Measurements from ENCODE around the gene ACTR2.
A peak's percentile ranks its signal among the peaks of the same experiment; 100 is the strongest.
"Not testable (repeated sequence)": the region's sequence is repeated elsewhere in the genome, so short reads cannot be mapped to it uniquely, and the experiment has no call there.

Gene ACTR2

GRCh38 chr2:65313126-65313953 is 85.7 kb downstream of the ACTR2 start:
- TF ChIP-seq, protein P1, sequence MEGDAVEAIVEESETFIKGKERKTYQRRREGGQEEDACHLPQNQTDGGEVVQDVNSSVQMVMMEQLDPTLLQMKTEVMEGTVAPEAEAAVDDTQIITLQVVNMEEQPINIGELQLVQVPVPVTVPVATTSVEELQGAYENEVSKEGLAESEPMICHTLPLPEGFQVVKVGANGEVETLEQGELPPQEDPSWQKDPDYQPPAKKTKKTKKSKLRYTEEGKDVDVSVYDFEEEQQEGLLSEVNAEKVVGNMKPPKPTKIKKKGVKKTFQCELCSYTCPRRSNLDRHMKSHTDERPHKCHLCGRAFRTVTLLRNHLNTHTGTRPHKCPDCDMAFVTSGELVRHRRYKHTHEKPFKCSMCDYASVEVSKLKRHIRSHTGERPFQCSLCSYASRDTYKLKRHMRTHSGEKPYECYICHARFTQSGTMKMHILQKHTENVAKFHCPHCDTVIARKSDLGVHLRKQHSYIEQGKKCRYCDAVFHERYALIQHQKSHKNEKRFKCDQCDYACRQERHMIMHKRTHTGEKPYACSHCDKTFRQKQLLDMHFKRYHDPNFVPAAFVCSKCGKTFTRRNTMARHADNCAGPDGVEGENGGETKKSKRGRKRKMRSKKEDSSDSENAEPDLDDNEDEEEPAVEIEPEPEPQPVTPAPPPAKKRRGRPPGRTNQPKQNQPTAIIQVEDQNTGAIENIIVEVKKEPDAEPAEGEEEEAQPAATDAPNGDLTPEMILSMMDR (IDR thresholded peaks at IDR 0.05; ENCODE audit: low read depth, low read length, missing control alignments) = no peak
- in situ Hi-C loops (cut with HindIII; ENCODE audit: low sequenced_read_pairs) = no loop called here

GRCh38 chr2:65313954-65314256 is 86.3 kb downstream of the ACTR2 start:
- DNase-seq (ENCODE audit: low read depth) = no peak
- H3K4me3 ChIP-seq (ENCODE audit: low read depth, low read length) = no peak overlapping the region
- TF ChIP-seq, protein P1 (IDR thresholded peaks at IDR 0.05; ENCODE audit: low read depth, low read length, missing control alignments) = no peak
- in situ Hi-C loops (cut with HindIII; ENCODE audit: low sequenced_read_pairs) = no loop called here

More at GRCh38 chr2:65313126-65313953, 85.7 kb downstream of the ACTR2 start:
- DNase-seq (ENCODE audit: low read depth) = no peak
- no peak overlapping the region for H3K4me3 ChIP-seq (ENCODE audit: low read depth, low read length)

DNA sequence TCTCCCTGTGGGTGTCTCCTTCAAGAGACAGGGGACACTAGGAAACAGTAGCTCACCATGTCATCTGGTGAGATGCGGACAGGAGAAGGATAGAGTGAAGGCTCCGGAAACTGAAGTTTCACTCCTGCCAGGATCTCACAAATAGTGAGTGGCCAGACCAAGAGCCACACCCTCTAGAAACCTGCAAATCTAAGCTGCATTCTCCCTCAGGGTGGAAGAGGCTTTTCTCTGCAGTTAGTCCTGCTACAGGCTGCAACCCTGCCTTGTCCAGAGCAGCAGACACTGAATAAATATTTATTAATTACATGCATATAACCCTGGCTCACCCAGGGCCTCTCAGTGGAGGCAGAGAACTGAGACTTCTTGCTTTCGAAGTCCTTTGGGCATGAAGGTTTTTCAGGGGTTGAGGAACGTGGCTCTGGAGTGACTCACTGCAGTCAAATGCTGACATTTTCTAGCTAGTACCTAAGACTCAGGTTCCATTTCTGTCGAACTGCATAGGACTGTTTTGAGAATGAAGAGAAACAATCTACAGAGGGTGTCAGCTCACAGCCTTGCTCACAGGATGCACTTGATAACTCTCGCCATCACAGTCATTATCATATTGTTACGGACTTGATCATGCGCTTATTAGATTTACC is 87.3 kb downstream of the ACTR2 start:
- DNase-seq (ENCODE audit: low read depth) = no peak
- H3K4me3 ChIP-seq (ENCODE audit: low read depth, low read length) = no peak overlapping the region
- in situ Hi-C loops (cut with HindIII; ENCODE audit: low sequenced_read_pairs) = no loop called here
- TF ChIP-seq, protein P1 (IDR thresholded peaks at IDR 0.05; ENCODE audit: low read depth, low read length, missing control alignments) = no peak

GRCh38 chr2:65316072-65316471 is 88.4 kb downstream of the ACTR2 start:
- H3K4me3 ChIP-seq (ENCODE audit: low read depth, low read length) = no peak overlapping the region
- peak; percentile 80 for DNase-seq (ENCODE audit: low read depth)
- in situ Hi-C loops (cut with HindIII; ENCODE audit: low sequenced_read_pairs) = no loop called here
- TF ChIP-seq, protein P1 (IDR thresholded peaks at IDR 0.05; ENCODE audit: low read depth, low read length, missing control alignments) = no peak

- DNase-seq (ENCODE audit: low read depth); H3K4me3 ChIP-seq (ENCODE audit: low read depth, low read length); in situ Hi-C loops (cut with HindIII; ENCODE audit: low sequenced_read_pairs): not testable (repeated sequence)
These were observed 89.7 kb downstream of the ACTR2 start for GRCh38 chr2:65317351-65317750.

- DNase-seq (ENCODE audit: low read depth) = peak; percentile 2
- in situ Hi-C loops (cut with HindIII; ENCODE audit: low sequenced_read_pairs) = no loop called here
- TF ChIP-seq, protein P1 (IDR thresholded peaks at IDR 0.05; ENCODE audit: low read depth, low read length, missing control alignments) = no peak
- H3K4me3 ChIP-seq (ENCODE audit: low read depth, low read length) = no peak overlapping the region
These were observed 90.2 kb downstream of the ACTR2 start for GRCh38 chr2:65317841-65318240.

DNA sequence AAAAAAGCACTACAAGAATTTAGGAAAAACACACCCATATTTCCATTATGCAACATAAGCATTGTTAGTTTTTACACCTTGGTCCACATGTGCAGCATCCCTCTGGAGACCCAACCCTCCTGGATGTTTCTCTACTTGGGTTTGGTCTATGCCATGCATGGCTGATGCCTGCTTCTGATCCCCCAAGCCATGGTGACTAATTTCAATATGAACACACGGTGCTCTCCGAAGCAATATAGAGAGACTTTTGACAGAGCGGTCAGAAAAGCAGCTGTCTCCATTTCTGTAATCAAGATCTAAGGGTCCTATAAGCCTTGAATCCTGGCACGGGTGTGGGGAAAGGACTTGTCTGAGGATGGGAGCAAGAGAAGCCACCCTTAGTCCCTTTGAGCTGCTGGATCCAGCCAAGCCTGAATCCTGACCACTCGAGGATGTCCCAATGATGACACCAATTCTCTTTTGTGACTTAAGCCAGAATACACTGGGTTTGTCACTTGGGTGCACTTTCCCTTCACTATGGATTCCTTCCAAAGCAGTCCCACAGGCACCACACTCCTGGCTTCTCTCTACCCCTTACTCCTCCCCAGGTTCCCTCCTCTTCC is 91.5 kb downstream of the ACTR2 start:
- no peak for DNase-seq (ENCODE audit: low read depth)
- in situ Hi-C loops (cut with HindIII; ENCODE audit: low sequenced_read_pairs) = no loop called here
- H3K4me3 ChIP-seq (ENCODE audit: low read depth, low read length) = no peak overlapping the region
- TF ChIP-seq, protein P1 (IDR thresholded peaks at IDR 0.05; ENCODE audit: low read depth, low read length, missing control alignments) = no peak

Data from astrocyte of the cerebellum (primary cell).